Esophagus mucosa (tissue), 1 donor: ENCODE data around the gene RARRES1. TPM values are rescaled to one million over a fixed set of nuclear protein-coding genes. Genes with fewer than 3 reads are reported as not detected.
"Not testable (repeated sequence)": the region's sequence is repeated elsewhere in the genome, so short reads cannot be mapped to it uniquely, and the experiment has no call there.

Experiments used
- ATAC-seq: fragments of 200-7000 bp; cut with Tn5 transposase; one replicate; pipeline ENCODE4 v1.9.1; 2020
- total RNA-seq: library from RNA; stranded (reverse); gene quantifications from one replicate; pipeline ENCODE4 v1.2.4, GENCODE V29; 2023
- donor health status: DM: yes; HTN: yes; CAD: no.

RARRES1 gene
- total RNA-seq, 1 donor from 2014 or later: 14.9 TPM

- ATAC-seq: no peak
Observed at GRCh38 chr3:158733656-158734055, 1.4 kb upstream of the RARRES1 start.

- no peak for ATAC-seq
Observed at GRCh38 chr3:158732856-158733200, 571 bp upstream of the RARRES1 start.

GRCh38 chr3:158731486-158731885, 771 bp downstream of the RARRES1 start:
- no peak for ATAC-seq

- no peak for ATAC-seq
Observed at GRCh38 chr3:158728851-158729250, 3.4 kb downstream of the RARRES1 start.

- no peak for ATAC-seq
Observed at GRCh38 chr3:158728061-158728377, 4.2 kb downstream of the RARRES1 start.

GRCh38 chr3:158727206-158728060, 4.8 kb downstream of the RARRES1 start:
- ATAC-seq: peak; percentile 44

- peak; percentile 49 for ATAC-seq
Observed at GRCh38 chr3:158725348-158726011, 6.8 kb downstream of the RARRES1 start.

- no peak for ATAC-seq
Observed at GRCh38 chr3:158723991-158724390, 8.3 kb downstream of the RARRES1 start.

GRCh38 chr3:158722108-158722507, 10.1 kb downstream of the RARRES1 start:
- no peak for ATAC-seq

GRCh38 chr3:158718490-158719170, 13.6 kb downstream of the RARRES1 start:
- ATAC-seq: peak; percentile 36

- no peak for ATAC-seq
Observed at GRCh38 chr3:158717576-158717975, 14.7 kb downstream of the RARRES1 start.

GRCh38 chr3:158713094-158713499, 19.2 kb downstream of the RARRES1 start:
- peak; percentile 53 for ATAC-seq

- ATAC-seq: no peak
Observed at GRCh38 chr3:158712443-158712842, 19.8 kb downstream of the RARRES1 start.

GRCh38 chr3:158711886-158712285, 20.4 kb downstream of the RARRES1 start:
- ATAC-seq: no peak

GRCh38 chr3:158710601-158711000, 21.7 kb downstream of the RARRES1 start:
- ATAC-seq: no peak

GRCh38 chr3:158709666-158710083, 22.6 kb downstream of the RARRES1 start:
- ATAC-seq: peak; percentile 58

- no peak for ATAC-seq
Observed at GRCh38 chr3:158703566-158703965, 28.7 kb downstream of the RARRES1 start.

GRCh38 chr3:158702815-158703481, 29.3 kb downstream of the RARRES1 start:
- no peak for ATAC-seq

GRCh38 chr3:158701420-158702065, 30.7 kb downstream of the RARRES1 start:
- no peak for ATAC-seq

- no peak for ATAC-seq
Observed at GRCh38 chr3:158700559-158700958, 31.7 kb downstream of the RARRES1 start.

GRCh38 chr3:158696618-158697017, 35.6 kb downstream of the RARRES1 start:
- ATAC-seq: no peak

- ATAC-seq: not testable (repeated sequence)
Observed at GRCh38 chr3:158693866-158694456, 38.3 kb downstream of the RARRES1 start.
